Activated CD4-positive, alpha-beta T cell treated with anti-CD3 and anti-CD28 coated beads, Interleukin-2, Interleukin-6, amounts not matched to agents 100 ng/mL and 50 ng/mL, durations not matched to agents 16 hours and 8 hours (primary cell): ENCODE results near the gene CTNNB1.

Experiments used
- DNase-seq: peaks from one replicate; pipeline ENCODE4 v3.0.0-alpha.2; 2020

CTNNB1 gene

DNA sequence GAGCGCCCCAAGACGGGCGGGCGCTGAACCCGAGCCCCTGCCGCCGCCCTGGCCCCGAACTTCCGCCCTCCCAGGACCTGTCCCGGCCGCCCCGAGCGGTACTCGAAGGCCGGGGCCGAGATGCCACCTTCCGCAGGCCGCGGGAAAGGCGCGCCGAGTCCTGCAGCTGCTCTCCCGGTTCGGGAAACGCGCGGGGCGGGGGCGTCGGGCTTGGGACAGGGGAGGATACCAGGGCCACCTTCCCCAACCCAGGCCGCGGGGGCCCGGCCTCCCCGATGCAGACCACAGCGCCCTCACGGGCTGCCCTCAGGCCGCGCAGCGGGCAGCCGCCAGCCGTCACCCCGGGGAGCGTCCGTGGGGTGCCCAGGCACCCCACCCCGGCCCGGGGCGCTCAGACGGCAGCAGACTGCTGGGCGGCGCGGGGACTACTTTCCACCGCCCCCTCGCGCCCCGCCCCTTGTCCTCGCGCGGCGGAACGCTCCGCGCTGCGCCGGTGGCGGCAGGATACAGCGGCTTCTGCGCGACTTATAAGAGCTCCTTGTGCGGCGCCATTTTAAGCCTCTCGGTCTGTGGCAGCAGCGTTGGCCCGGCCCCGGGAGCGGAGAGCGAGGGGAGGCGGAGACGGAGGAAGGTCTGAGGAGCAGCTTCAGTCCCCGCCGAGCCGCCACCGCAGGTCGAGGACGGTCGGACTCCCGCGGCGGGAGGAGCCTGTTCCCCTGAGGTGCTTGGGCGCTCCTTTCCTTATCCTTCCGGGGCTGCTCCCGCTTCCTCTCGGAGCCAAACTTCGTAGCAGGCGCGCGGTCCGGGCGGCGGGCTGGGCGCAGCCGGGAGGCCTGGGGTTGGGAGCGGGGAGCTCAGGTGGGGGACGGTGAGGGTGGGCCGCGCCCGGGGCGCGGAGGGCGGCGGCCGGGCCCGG lies at the start of gene CTNNB1:
Gene CTNNB1 (plus strand): TSS at position 556 of the 916 bp plus-strand sequence. CDS start 24,564 bp downstream, outside the sequence.
- peak; percentile 91 for DNase-seq

DNA sequence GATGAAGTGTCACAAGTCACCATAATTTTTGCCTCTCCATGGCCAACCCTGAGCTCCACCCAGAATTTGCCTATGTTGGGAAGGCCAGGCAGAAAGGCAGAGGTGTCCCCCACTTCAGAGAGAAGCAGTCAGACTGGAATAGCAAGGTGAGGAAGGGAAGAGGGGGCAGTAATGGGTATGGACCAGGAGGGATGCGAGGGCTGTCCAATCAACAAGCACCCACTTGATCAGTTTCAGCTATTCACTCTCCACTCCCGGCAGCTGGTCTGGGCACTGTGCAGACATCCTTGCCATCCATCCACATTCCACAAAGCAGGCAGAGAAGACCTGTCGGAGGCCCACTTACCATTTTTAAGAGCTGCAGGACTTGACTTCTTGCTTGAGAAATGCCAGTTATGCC lies 43.5 kb upstream of the CTNNB1 start:
- no peak for DNase-seq

DNA sequence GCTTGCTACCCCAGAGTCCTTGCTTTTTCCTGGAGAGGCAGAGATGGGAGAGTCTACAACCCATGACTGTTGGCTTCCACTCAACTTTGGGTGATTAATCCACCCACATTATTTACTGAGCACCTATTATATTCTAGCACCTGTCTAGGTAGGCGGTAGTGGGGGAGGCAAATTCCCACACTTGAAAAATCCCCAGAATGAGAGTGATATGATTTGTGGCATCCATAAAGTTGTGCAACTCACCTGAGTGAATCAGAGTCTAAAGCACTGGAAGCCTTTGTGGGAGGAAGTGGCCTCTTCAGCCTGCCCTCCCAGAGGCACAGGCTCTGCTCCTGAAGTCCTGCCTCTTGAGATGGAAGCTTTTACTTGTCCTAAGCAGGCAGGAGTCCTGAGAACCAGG lies 40.4 kb upstream of the CTNNB1 start:
- DNase-seq, result no peak

DNA sequence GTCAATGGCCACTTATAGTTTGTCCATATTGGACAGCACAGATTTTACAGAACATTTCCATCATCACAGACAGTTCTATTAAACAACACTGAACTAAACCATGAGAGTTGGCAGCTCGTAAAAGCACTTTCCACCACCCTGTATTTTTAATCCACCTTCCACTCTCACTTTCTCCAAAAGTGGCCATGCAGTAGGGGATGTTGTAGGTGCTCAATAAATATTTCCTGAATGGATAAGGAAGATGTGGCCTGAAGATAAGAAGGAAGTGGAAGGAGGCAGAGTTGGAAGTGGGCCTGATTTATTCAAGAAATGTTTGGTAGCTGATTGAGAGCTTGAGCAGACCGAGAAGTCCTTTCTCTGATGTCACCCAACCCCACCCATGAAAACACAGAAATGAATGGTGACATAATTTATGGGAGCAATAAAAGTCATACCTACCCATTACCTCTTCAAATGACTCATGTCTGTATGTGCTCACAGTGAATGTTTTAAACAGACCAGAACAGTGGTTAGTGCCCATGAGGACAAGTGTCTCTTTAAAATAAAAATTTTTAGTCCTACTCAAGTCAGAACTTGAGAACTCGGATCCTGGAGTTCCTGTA lies 39.6 kb upstream of the CTNNB1 start:
- DNase-seq, result peak; percentile 8

DNA sequence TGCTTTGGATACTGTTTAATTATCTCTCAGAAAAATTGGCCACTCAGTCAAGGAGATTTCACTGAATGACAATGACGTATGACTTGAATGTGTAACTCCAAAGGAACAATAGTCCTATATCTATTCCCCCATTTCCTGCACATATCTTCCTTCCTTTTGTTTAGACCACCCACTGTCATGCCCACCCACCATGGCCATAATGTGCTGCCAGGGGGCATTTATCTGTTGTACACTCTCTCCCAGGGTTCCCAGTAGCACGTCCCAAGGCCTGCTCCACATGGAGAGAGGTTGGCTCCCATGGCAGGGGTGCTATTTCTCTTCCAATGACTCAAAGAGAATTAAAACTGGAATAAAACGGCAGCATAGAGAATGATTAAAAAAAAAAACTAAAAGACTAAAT lies 36.8 kb upstream of the CTNNB1 start:
- DNase-seq, result no peak

DNA sequence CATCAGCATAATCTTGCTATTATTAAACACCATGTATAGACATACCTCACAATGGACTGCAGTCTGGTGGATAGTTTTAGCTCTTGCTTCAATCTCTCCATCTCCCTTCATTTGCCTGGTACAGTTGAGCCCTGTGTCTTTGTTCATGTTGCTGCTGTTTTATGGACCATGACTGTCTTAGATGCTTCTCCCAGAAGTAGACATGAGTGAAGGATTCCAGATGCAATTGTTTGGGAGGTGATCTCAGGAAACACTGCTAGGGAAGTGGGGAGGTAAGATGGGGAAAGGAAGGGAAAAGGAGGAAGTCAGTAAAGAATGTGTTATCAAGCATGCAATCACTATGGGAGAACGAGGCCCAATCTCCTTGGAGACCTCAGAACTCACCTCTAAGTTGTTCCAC lies 36.3 kb upstream of the CTNNB1 start:
- DNase-seq, result no peak

DNA sequence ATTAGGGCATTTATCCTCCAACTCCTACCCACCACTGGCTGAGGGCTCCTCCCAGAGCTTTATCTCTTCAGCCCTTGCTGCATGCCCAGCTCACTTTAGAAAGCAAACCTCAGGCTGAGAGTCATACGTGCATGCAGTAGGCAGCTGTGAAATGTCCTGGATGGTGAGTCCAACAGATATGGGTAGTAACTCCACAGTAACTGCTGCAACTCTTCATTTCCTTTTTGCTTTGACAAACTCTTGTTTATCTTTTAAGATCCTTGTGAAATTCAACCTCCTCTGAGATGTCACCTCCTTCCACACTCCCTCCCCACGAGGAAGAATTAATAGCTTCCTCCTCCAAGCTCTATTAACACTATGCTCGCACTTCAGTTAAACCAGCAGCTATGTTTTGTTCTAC lies 35.9 kb upstream of the CTNNB1 start:
- DNase-seq, result no peak

DNA sequence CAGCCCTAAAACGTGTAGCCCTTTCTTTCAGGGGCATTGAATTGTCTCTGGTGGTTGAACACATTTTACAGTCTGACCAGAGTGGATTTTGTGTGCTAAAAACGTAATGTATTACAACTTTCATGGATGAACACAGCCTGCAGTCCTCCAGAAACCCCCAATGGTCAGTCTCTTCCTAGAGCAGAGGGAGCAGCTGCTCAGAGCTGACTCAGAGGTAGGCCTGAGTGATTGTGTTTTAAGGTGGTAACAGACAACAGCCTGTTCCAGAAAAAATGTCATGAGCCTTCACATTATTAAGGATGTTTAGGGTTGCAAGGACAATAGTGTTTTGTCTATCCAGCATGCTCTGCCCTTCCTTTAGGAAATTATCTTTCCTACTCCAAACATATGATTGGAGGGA lies 34.5 kb upstream of the CTNNB1 start:
- DNase-seq, result no peak

DNA sequence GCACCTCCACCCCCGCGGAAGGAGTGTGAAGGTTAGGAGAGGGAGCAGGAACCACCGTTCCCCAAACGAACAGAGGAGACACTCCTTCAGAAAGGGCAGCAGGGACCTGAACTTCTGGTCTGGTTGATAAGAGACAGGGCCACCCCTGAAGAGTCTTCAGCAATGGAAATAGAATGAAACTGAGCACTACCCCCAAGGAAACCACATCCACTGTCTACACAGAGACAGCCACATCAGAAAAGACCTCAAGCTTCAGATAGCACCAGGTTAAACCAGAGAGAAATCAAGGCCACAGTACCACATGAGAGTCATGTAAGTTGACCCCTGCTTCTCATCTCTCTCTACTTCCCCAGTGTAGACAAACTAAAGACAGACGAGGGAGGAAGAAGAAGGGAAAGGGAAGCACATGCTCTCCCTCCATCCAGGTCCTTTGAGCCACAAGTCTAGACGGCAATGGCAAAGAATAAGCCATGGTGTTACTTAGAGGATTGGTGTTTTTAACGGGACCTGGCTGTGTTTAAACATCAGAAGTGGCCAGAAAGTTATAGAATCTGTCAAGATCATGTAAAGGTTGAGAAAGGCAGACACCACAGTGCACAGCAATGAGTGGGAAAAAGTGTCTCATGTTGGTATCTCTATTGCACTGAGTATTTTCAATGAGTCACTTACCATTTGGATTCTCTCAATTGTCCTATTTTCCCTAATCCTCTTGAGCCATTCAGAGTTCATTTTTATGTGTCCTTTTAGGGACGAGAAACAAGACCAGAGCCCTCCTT lies 31.4 kb upstream of the CTNNB1 start:
- no peak for DNase-seq

DNA sequence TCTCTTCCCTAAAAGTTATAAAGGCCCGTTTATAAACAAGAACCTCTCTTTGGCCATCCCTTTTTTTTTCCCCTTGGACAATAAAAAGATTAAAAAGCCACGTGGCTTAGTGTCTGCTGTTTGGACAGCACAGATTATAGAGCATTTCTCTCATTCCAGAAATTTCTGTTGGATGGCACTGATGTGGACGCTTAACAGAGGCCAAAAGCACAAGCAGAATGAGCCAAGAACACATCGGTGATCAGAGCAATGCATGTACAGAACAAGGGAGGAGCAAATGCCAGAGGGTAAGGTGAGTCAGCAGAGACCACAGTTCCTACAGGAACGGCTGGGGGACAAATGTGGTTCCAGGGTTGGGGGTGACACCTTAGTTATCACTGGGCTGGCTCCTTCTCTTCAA lies 30.3 kb upstream of the CTNNB1 start:
- DNase-seq, result no peak

DNA sequence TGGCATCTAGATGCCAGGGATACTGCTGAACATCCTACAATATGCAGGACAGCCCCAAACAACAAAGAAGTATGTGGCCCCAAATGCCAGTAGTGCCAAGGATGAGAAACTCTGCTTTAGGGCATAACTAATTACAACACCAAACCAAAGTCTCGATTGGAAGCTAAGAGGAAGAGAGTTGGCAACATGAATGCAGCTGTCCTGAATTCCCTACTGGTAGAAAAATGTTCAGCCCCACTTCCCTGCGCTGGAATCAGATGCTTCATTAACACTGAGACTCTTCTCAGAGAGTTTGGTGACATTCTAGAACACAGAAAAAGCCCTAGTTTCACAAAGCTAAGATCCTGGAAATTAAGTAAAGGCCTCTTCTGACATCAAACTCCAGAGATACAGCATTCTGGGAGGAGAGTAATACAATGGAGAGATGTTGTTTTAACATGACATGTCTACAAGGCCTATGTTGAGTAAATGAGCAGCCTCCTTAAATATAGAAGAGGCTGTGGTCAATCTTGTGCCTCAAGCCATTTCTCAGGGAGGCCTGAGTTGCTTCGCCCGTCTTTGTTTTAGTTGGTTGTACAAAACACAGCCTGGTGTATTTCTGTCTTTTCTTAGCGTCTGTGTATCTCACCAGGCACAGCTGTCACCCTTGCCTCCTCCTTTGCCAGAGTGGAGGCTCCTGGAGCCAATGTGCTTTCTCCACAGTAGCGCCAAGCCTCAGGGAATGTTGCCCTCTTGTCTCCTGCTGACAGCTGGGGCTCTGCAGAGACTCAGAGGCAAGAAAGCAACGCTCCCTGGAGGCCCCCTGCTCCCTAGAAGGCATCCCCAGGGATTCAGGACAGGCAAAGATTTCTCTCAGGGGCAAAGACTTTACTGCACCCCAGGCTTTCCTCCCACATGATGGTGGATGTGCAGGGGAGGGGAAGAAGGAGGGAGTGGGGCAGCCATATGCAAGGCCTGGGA lies 25.1 kb upstream of the CTNNB1 start:
- DNase-seq, result no peak

DNA sequence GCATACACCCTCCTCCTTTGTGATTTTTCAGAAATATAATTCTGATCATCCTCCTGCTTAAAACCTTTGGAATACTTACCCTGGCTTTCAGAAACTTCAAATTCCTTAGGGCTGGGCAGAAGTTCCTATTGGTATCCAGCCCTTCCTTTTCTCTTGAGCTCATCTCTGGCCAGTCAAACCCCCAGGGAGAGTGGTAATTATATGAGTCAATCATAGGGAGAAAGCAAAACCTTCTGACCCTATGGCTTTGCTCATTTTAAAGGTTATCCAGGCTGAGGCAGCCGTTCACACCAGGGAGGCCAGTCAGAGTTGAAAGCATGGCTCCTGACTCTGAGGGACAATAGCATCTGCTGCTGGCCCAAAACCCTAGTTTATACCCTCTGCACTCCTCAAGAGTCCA lies 23.9 kb upstream of the CTNNB1 start:
- no peak for DNase-seq

DNA sequence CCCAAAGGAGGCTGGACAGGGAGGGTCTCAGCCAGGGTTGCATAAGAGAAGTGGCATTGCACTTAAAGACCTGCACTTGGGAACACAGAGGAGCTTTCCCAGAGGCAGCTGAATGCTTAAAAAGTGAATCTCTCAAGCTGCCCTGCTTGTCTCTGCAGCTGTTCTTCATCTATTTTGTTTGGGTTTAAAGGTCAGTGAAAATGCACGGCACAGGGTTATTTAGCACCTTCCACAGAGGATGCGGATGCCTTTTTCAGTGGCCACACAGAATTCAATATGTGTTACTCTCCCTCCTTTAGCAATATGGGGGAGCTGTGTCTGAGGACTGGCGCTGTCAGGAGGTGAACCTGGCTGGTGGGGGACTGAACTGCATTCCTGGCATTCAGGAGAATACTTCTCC lies 22.7 kb upstream of the CTNNB1 start:
- DNase-seq, result no peak

DNA sequence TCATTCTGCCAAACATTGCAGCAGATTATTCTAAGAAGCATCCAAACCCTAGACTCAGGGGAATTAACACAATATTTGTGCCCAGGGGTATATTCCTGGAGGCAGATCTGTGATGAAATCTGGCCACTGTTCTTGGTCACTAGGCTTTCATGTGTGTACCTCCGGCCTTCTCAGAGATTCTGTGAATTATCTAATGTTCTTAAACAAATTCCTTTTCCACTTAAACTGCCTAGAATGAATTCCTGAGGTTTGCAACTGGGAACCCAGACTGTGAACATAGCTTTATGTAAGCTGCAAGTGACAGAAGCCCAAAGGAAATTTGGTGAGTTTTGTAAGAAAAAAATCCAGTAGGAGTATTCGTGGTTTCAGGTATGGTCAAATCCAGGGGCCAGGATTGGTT lies 20.7 kb upstream of the CTNNB1 start:
- DNase-seq, result no peak

DNA sequence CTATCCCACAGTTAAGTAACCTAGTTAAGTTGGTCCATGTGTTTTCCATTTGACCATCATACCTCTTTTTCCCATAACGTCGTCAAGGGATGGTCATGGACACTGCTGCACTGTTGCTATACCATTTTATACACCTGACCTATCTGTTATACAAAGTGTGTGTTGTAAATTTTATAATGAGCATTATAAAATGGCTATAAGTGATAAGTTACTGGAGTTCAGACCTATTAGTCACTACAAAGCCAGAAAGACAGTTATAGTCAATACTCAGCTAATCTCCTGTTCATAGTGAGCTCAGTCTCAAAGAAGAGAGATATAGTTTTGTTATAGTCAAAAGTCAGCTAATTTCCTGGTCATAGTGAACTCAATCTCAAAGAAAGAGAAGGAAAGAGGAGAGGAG lies 18.9 kb upstream of the CTNNB1 start:
- no peak for DNase-seq

DNA sequence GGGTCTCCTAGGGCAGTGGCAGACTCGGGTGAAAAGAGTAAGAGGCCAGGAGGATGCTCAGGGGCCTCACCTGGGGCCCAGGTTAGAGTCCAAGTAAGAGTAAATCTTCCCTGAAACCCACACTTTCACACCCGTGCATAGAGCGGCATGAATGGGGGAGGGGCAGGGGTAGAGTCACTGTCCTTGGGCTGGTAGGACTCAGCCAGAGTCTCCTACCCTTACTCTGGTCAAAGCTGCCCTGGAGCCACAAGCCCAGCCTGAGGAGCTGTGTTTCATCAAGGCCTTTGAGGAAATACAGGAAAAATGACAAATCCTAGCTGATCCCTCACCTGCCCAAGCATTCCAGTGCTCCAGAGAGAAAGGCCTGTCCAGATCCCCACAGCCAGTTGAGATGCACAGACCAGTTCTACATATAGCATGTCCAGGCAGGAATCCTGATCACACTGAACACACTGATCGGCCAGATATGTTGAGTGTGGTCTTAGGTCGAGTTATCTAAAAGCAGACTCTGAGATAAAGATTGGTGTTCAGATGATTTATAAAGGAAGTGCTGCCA lies 16.7 kb upstream of the CTNNB1 start:
- DNase-seq, result no peak

DNA sequence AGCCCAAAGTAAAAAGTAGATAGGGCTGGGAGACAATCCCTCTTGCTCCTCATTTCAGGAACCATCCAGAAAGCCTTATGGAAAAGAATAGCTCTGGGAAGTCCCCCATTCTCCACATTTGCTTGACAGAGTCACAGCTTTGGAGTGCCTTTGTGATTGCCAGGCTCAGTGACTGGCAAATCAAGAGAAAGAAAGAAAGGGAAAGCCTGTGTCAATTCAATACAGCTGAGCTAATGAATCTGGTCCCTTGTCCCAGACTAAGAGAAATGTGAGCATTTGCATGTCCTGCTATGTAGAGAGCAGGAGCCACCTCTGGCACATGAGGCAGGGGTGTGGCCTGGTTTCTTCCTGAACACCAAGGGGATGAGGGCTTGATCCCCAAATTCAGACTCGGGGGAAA lies 14.9 kb upstream of the CTNNB1 start:
- DNase-seq, result no peak

DNA sequence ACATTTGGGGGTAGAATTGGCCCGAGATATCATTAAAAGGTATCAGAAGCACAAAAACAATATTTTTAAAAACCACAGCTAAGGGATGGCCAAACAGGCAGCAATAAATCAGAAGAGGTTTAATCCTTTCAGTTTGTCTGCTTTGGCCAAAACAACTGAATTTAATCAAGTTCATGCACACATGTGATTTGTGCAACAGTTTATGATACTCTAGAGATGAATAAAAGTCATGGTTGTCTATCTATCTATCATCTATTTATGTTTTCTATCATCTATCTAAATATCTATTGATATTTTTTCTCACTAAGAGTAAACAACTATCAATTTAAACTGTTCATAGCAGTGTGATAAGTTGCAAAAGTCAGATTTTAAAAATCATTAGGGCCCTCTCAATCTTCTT lies 13.0 kb upstream of the CTNNB1 start:
- DNase-seq, result no peak

DNA sequence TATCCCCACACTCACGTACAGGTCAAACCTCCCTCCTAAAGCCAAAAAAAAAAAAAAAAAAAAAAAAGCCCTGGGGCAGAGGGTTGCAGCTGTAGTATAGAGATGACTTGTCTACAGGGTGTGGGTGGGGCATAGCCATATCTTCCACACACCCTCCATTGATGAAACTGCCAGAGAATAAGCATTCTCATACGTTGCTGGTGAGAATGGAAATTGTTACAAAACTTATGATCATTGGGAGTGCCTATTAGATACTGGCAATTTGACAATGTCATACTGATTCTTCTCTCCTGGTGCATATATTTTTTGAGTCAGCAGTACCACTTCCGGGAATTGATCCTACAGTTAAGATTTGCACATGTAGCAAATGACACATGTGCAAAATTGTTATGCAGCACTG lies 11.0 kb upstream of the CTNNB1 start:
- DNase-seq, result peak; percentile 85

DNA sequence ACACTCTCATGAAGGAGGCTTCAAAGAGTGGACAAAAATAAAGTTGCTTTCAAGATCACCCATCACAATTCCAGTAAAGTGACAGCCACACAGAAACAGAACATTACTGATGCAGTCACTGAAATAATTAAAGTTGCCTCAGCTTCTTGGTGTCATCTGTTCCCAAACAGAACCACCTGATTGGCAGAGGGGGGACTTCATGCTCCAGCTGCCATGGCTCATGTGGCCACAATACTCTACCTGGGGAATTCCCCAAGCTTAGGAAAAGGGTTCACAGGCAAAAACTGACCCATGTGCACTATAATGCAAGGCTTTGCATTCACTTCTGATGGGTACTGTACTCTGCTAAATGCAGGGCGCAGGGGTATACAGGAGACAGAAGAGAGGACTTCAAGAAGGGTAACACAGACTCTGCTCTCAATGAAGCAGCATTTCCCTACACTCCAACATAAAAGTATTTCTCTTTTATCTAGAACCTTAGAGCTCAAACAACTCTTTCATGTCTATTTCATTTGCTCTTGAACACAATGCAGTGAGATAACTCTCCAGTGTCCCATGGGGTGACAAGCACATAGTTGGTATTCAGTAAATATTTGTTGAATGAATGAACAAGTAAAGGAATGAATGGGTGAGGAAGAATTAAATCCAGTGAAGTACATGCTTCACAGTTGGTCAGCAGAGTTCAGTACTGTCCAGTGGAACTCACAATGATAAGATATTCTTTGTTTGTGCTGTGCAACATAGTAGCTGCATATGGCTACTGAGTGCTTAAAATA lies 8.6 kb upstream of the CTNNB1 start:
- no peak for DNase-seq

DNA sequence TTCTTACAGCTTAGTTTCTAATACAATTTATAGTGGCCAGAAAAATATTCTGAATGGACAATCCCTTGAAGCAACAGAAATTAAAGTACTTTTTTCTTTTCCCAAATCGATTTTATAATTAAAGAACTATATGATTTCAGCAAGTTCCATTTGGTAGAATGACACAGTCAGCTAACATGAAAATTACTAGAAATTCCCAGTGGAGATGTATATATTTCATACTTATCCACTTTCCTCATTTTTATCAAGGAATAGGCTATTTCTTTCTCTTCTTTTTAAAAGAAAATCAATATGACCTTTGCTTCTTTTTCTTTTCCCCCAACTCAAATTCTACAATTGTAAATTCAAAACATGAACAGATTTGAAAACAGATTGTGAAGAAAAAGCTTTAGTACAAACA lies 6.4 kb upstream of the CTNNB1 start:
- DNase-seq, result no peak
